Muscle of leg (tissue), 11 donors: ENCODE measurements around the gene DDX17. TPM values are rescaled to one million over a fixed set of nuclear protein-coding genes. Genes with fewer than 3 reads are reported as not detected.

Experiments
- DNase-seq: peaks from one replicate; pipeline ENCODE4 v3.0.0; 2013
- H3K27ac ChIP-seq: one replicate; pipeline ENCODE4 v1.5.1; 2013; ENCODE audit warnings: mild to moderate bottlenecking, low read length, control low read depth
- H3K27me3 ChIP-seq: one replicate; pipeline ENCODE4 v1.6.1; 2013; ENCODE audit warnings: low read length; ENCODE audit not compliant: control insufficient read depth, insufficient read depth
- H3K36me3 ChIP-seq: one replicate; pipeline ENCODE4 v1.6.1; 2013; ENCODE audit warnings: low read length; ENCODE audit not compliant: control insufficient read depth, insufficient read depth
- H3K4me1 ChIP-seq: one replicate; pipeline ENCODE4 v1.6.1; 2013; ENCODE audit warnings: low read length; ENCODE audit not compliant: control insufficient read depth, insufficient read depth
- H3K4me3 ChIP-seq: one replicate; pipeline ENCODE4 v1.5.1; 2013; ENCODE audit warnings: low read length, control low read depth
- H3K9me3 ChIP-seq: replicated peaks from 2 replicates; pipeline ENCODE4 v1.6.1; 2013; ENCODE audit warnings: low read depth, low read length; ENCODE audit not compliant: control insufficient read depth
- WGBS: methylation state at CpG from one replicate; pipeline ENCODE4 v1.1.5; 2013; ENCODE audit warnings: missing lambda C conversion rate; ENCODE audit not compliant: insufficient coverage; 5-methylcytosine and 5-hydroxymethylcytosine counted together
- polyA plus RNA-seq, 8 donors: library from polyadenylated mRNA; unstranded; fragments of 120-200 nt; gene quantifications; one replicate each; pipeline versions ENCODE4 v1.2.1 to v1.2.3, GENCODE V29; 2013; ENCODE audit warnings: inconsistent platforms in 1 of 8, low replicate concordance in 1 of 8; ENCODE audit not compliant: insufficient read length in 8 of 8, insufficient read depth in 1 of 8
- total RNA-seq: library from RNA; stranded (reverse); fragments of 120-200 nt; gene quantifications from one replicate; pipeline ENCODE4 v1.2.4, GENCODE V29; 2013

DDX17 gene
- total and polyA plus RNA-seq, 9 donors = 280 to 410 (median 307) TPM

DNA sequence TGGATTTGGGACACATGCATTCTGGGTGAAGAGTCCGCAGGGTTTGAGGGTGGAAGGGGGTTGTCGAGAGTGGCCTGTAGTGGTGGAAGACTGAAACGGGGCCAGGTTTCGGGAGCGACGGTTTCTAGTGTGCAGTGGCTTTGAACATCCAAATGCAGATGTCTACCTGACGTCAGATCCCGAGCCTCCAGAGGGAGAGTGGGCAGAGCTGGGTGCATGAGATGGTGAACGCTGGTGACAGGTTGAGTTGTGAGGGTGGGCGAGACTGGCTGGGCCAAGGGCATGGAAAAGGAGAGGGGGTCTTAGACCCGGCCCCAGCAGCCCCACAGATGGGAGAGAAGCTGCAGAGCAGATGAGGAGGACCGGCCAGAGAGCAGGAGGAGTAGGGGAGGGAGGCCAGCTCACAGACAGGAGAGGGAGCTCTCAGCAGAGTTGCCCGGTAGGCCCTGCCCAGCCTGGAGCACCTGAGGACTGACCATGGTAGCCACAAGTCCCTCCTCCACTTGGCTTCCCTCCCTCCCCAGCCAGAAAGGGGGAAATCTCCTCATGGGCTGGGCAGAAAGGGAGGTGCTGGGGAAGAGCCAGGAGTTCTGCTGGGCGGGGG, 65.3 kb downstream of the DDX17 start:
- no peaks in the 10 kb centered on the region for H3K36me3 ChIP-seq
- H3K27me3 ChIP-seq = peaks cover 37% of the 10 kb centered on the region
- DNase-seq = no peak
- no peaks in the 10 kb centered on the region for H3K4me1 ChIP-seq
- no peak overlapping the region for H3K4me3 ChIP-seq
- WGBS = 78% methylated on average over 12 of the region's 14 CpGs
- no peaks in the 10 kb centered on the region for H3K9me3 ChIP-seq
- H3K27ac ChIP-seq = no peak overlapping the region

DNA sequence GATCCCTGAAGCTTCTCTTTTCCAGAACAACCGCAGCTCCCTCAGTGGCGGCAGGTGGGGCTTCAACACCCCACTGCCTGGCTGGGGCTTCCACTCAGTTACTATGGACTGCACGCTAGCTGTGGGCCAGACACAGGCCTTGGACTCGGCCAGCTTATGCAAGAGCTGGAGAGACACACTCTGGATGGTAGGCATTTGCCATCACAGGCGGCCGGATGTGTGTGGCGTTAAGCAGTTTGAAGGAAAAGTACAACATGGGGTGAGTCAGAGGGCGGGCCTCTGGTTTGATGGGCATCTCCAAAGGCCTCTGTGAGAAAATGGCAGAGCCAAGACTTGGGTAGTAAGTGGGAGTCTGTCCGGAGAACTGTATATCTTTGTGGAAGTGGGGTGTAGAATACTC, 68.7 kb downstream of the DDX17 start:
- WGBS = 89% methylated on average over 9 of the region's 9 CpGs

DNA sequence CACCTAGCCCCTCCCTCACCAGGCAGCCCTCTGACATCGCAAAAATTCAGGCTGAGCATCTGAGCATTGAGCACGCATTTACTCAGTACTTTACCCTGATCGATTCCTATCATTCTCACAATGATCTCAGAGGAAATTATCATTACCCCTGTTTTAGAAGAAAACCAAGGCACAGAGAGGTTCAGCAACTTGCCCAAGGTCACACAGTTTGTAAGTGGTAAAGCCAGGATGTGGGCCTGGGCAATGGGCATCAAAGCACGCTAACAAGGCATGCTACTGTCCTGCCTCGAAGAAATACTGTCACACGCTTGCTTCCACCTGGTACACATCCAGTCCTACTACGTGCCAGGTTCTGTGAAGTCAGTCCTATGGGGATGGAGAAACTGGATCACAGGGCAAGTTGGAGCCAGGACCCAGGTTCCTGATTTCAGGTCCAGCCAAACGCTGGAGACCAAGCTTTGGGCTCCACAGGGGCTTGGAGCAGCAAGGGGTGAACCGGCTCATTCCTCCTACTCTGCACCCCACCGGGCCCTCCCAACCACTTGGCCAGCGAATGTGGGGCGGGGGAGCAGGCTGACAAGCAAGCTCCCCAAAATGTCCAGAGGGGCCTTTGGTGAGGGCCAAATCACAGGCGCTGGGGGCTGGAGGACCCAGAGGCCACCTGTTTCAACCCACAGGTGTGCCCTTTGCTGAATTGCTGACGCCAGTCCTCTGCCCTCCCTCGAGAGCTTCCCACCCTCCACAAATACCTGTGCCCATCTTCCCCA, 69.3 kb downstream of the DDX17 start:
- H3K9me3 ChIP-seq = no peaks in the 10 kb centered on the region
- no peaks in the 10 kb centered on the region for H3K4me1 ChIP-seq
- H3K27ac ChIP-seq = no peak overlapping the region
- peaks cover 11% of the 10 kb centered on the region for H3K27me3 ChIP-seq
- WGBS = 87% methylated on average over 11 of the region's 15 CpGs
- DNase-seq = no peak
- no peaks in the 10 kb centered on the region for H3K36me3 ChIP-seq
- H3K4me3 ChIP-seq = no peak overlapping the region

More for the DNA sequence above, 68.7 kb downstream of the DDX17 start:
- DNase-seq = no peak
- Histone ChIP-seq H3K36me3 (no peaks in the 10 kb centered on the region), H3K27ac (no peak overlapping the region), H3K9me3 (no peaks in the 10 kb centered on the region), H3K4me1 (no peaks in the 10 kb centered on the region), H3K27me3 (peaks cover 11% of the 10 kb centered on the region), H3K4me3 (no peak overlapping the region)

DNA sequence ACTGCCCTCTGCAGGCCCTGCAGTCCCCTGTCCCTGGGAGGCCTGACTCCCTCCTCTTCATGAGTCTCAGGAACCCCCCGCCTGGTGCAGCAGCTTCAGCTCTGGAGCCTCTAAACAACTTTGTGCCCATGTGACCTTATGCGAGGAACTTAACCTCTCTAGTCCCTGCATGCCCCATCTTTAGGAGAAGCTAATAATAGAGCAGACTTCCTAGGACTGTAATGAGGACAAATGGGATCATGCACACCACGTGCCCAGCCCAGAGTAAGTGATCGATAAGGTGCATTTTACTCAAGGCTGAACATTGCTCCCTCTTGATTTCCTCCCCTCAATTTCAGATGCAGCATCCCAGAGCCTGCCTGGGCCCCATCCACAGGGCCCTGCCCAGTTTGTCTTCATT, 70.1 kb downstream of the DDX17 start:
- WGBS = 33% methylated on average over 1 of the region's 4 CpGs

DNA sequence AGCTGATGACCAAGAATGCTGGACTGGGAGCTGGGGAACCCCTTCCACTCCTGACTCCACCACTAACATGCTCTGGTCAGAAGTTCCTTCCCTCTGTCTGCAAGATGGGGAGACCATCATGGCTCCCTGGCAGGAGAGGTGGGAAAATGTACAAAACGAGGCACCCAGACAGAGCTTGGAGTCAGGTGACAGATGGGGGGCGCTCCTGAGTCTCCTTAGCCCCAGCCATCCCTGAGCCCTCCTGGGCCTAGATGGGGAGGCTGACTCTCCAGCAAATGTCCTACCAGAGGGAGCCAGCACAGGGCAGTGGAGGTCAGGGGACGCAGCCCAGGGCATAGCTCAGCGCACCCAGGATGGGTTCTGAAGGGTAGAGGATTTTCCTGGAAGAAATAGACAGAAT, 71.1 kb downstream of the DDX17 start:
- Histone ChIP-seq H3K27ac (no peak overlapping the region), H3K27me3 (no peaks in the 10 kb centered on the region), H3K4me1 (no peaks in the 10 kb centered on the region), H3K9me3 (no peaks in the 10 kb centered on the region), H3K4me3 (no peak overlapping the region), H3K36me3 (no peaks in the 10 kb centered on the region)
- 62% methylated on average over 4 of the region's 4 CpGs for WGBS
- DNase-seq = no peak

More for the DNA sequence above, 70.1 kb downstream of the DDX17 start:
- Histone ChIP-seq H3K27me3 (peaks cover 7% of the 10 kb centered on the region), H3K27ac (no peak overlapping the region), H3K9me3 (no peaks in the 10 kb centered on the region), H3K4me3 (no peak overlapping the region), H3K36me3 (no peaks in the 10 kb centered on the region), H3K4me1 (no peaks in the 10 kb centered on the region)
- no peak for DNase-seq

DNA sequence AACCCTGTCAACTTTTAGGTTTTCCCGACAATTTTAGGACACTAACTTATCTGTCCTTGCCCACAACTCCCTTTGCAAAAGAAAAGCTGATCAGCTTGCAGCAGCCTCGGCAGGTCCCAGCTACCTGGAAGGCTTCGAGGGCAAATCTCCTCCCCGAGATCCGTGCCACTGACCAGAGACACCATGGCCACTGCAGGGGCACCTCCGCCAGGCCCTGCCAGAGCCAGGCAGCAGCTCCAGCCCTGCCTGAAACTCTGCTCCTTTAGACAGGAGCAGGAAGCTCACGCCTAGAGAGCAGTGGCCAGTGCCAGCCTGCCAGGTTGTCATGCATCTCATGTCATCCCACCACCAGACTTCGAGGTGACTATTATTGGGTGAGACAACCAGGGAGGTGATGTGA, 72.2 kb downstream of the DDX17 start:
- no peaks in the 10 kb centered on the region for H3K36me3 ChIP-seq
- no peaks in the 10 kb centered on the region for H3K9me3 ChIP-seq
- 86% methylated on average over 7 of the region's 8 CpGs for WGBS
- no peaks in the 10 kb centered on the region for H3K27me3 ChIP-seq
- no peak overlapping the region for H3K4me3 ChIP-seq
- peaks cover 7% of the 10 kb centered on the region for H3K4me1 ChIP-seq
- no peak overlapping the region for H3K27ac ChIP-seq
- DNase-seq = no peak

Other genes starting within 250 kb of the DDX17 start
- gene TMEM184B, start 233.3 kb downstream of the DDX17 start, total RNA-seq = 19.9 TPM
- gene TMEM184B, start 233.3 kb downstream of the DDX17 start, polyA plus RNA-seq = 10 to 100 TPM; 55.2 to 78.6 (median 68.8) TPM
- 68.8 TPM for gene CSNK1E, start 188.9 kb downstream of the DDX17 start, total RNA-seq
- 100 to 1,000 TPM in 7 of 8 donors, 10 to 100 TPM in 1; 95.8 to 136 (median 117) TPM for gene CSNK1E, start 188.9 kb downstream of the DDX17 start, polyA plus RNA-seq
- 0.27 TPM for gene KCNJ4, start 51.1 kb downstream of the DDX17 start, total RNA-seq
- under 1 TPM; 0.27 to 0.80 (median 0.40) TPM for gene KCNJ4, start 51.1 kb downstream of the DDX17 start, polyA plus RNA-seq
- 36.4 TPM for gene KDELR3, start 38.2 kb downstream of the DDX17 start, total RNA-seq
- gene KDELR3, start 38.2 kb downstream of the DDX17 start, polyA plus RNA-seq = 10 to 100 TPM; 20.6 to 48.0 (median 27.3) TPM
- gene DMC1, start 63.9 kb upstream of the DDX17 start, total RNA-seq = 4.2 TPM
- gene DMC1, start 63.9 kb upstream of the DDX17 start, polyA plus RNA-seq = 10 to 100 TPM in 1 of 8 donors, 1 to 10 TPM in 7; 5.0 to 10.7 (median 6.6) TPM
- gene FAM227A, start 150.1 kb upstream of the DDX17 start, total RNA-seq = 1.1 TPM
- gene FAM227A, start 150.1 kb upstream of the DDX17 start, polyA plus RNA-seq = 1 to 10 TPM in 2 of 8 donors, under 1 TPM in 6; 0.62 to 1.1 (median 0.83) TPM
- 19.8 TPM for gene CBY1, start 150.3 kb upstream of the DDX17 start, total RNA-seq
- gene CBY1, start 150.3 kb upstream of the DDX17 start, polyA plus RNA-seq = 10 to 100 TPM; 29.0 to 43.7 (median 36.8) TPM
- gene TOMM22, start 175.6 kb upstream of the DDX17 start, total RNA-seq = 60.0 TPM
- gene TOMM22, start 175.6 kb upstream of the DDX17 start, polyA plus RNA-seq = 10 to 100 TPM; 85.5 to 93.9 (median 89.3) TPM
- gene JOSD1, start 194.6 kb upstream of the DDX17 start, total RNA-seq = 32.0 TPM
- gene JOSD1, start 194.6 kb upstream of the DDX17 start, polyA plus RNA-seq = 10 to 100 TPM; 32.0 to 51.7 (median 38.4) TPM
- 22.5 TPM for gene GTPBP1, start 199.6 kb upstream of the DDX17 start, total RNA-seq
- 10 to 100 TPM; 27.2 to 45.3 (median 35.8) TPM for gene GTPBP1, start 199.6 kb upstream of the DDX17 start, polyA plus RNA-seq
- 37.6 TPM for gene SUN2, start 249.7 kb upstream of the DDX17 start, total RNA-seq
- gene SUN2, start 249.7 kb upstream of the DDX17 start, polyA plus RNA-seq = 10 to 100 TPM; 44.4 to 63.8 (median 56.3) TPM